Measurements from ENCODE around the gene ZC3H12D.

ZC3H12D gene

GRCh38 chr6:149478631-149479314 lies 6.0 kb downstream of the ZC3H12D start:
- Histone ChIP-seq H3K36me3 (ENCODE audit: insufficient read depth, low read length) (peaks cover 10% of the 10 kb centered on the region), H3K9me3 (ENCODE audit: low read length) (no peaks in the 10 kb centered on the region), H3F3A (ENCODE audit: insufficient read depth, low read length) (peaks cover 17% of the 10 kb centered on the region; the same call in 1 of the 2 replicates), H3K27ac (ENCODE audit: low read depth, low read length, poor library complexity, severe bottlenecking) (peak overlapping the region; percentile 98), H3K9me2 (ENCODE audit: low read depth, low read length) (no peaks in the 10 kb centered on the region), H3K9ac (ENCODE audit: low read length) (no peak overlapping the region; the same call in 1 of the 2 replicates), H3K79me2 (ENCODE audit: insufficient read depth, low read length) (peaks cover 4% of the 10 kb centered on the region; the same call in 1 of the 2 replicates), H3K27me3 (ENCODE audit: insufficient read depth, low read length) (no peaks in the 10 kb centered on the region), H3K4me2 (ENCODE audit: low read length) (peak overlapping the region; percentile 87; the same call in 1 of the 2 replicates), H2AFZ (ENCODE audit: low read length) (no peak overlapping the region), H3K4me1 (ENCODE audit: insufficient read depth, low read length, severe bottlenecking) (peaks cover 98% of the 10 kb centered on the region), H3K4me3 (ENCODE audit: low read depth, low read length, poor library complexity, severe bottlenecking) (peak overlapping the region; percentile 66), H4K20me1 (ENCODE audit: insufficient read depth, low read length) (no peaks in the 10 kb centered on the region)
- no peak for TF ChIP-seq EZH2 (IDR thresholded peaks at IDR 0.05; ENCODE audit: borderline replicate concordance, low read length)
- TF ChIP-seq CTCF (IDR thresholded peaks at IDR 0.05; ENCODE audit: low read length) = no peak

GRCh38 chr6:149477544-149477943 lies 7.3 kb downstream of the ZC3H12D start:
- H3K9ac ChIP-seq (ENCODE audit: low read length) = peak overlapping the region; percentile 17; the same call in 1 of the 2 replicates
- H3K9me3 ChIP-seq (ENCODE audit: low read length) = no peaks in the 10 kb centered on the region
- TF ChIP-seq CTCF (IDR thresholded peaks at IDR 0.05; ENCODE audit: low read length) (no peak), EZH2 (IDR thresholded peaks at IDR 0.05; ENCODE audit: borderline replicate concordance, low read length) (no peak)
- peaks cover 98% of the 10 kb centered on the region for H3K4me1 ChIP-seq (ENCODE audit: insufficient read depth, low read length, severe bottlenecking)
- H3K36me3 ChIP-seq (ENCODE audit: insufficient read depth, low read length) = peaks cover 10% of the 10 kb centered on the region
- peak overlapping the region; percentile 30; the same call in 1 of the 2 replicates for H3K4me2 ChIP-seq (ENCODE audit: low read length)
- peaks cover 4% of the 10 kb centered on the region; the same call in 1 of the 2 replicates for H3K79me2 ChIP-seq (ENCODE audit: insufficient read depth, low read length)
- H3K4me3 ChIP-seq (ENCODE audit: low read depth, low read length, poor library complexity, severe bottlenecking) = no peak overlapping the region
- H2AFZ ChIP-seq (ENCODE audit: low read length) = no peak overlapping the region
- no peaks in the 10 kb centered on the region for H4K20me1 ChIP-seq (ENCODE audit: insufficient read depth, low read length)
- H3K27ac ChIP-seq (ENCODE audit: low read depth, low read length, poor library complexity, severe bottlenecking) = peak overlapping the region; percentile 99
- no peaks in the 10 kb centered on the region for H3K27me3 ChIP-seq (ENCODE audit: insufficient read depth, low read length)
- H3F3A ChIP-seq (ENCODE audit: insufficient read depth, low read length) = peaks cover 6% of the 10 kb centered on the region; the same call in 1 of the 2 replicates
- no peaks in the 10 kb centered on the region for H3K9me2 ChIP-seq (ENCODE audit: low read depth, low read length)

- H3K36me3 ChIP-seq (ENCODE audit: insufficient read depth, low read length) = peaks cover 17% of the 10 kb centered on the region
- peak overlapping the region; percentile 99 for H3K27ac ChIP-seq (ENCODE audit: low read depth, low read length, poor library complexity, severe bottlenecking)
- peak overlapping the region; percentile 30; the same call in 1 of the 2 replicates for H3K4me2 ChIP-seq (ENCODE audit: low read length)
These were observed 7.9 kb downstream of the ZC3H12D start for GRCh38 chr6:149476789-149477455.

More at GRCh38 chr6:149476789-149477455, 7.9 kb downstream of the ZC3H12D start:
- H4K20me1 ChIP-seq (ENCODE audit: insufficient read depth, low read length) = no peaks in the 10 kb centered on the region
- H3K79me2 ChIP-seq (ENCODE audit: insufficient read depth, low read length) = peaks cover 4% of the 10 kb centered on the region; the same call in 1 of the 2 replicates
- no peak overlapping the region for H3K4me3 ChIP-seq (ENCODE audit: low read depth, low read length, poor library complexity, severe bottlenecking)
- H3K9me2 ChIP-seq (ENCODE audit: low read depth, low read length) = no peaks in the 10 kb centered on the region
- peaks cover 98% of the 10 kb centered on the region for H3K4me1 ChIP-seq (ENCODE audit: insufficient read depth, low read length, severe bottlenecking)
- H3K9me3 ChIP-seq (ENCODE audit: low read length) = no peaks in the 10 kb centered on the region
- TF ChIP-seq EZH2 (IDR thresholded peaks at IDR 0.05; ENCODE audit: borderline replicate concordance, low read length) (no peak), CTCF (IDR thresholded peaks at IDR 0.05; ENCODE audit: low read length) (no peak)
- 0 out of 2 replicates have a peak, but pooled peaks cover 5% of the 10 kb centered on the region for H3F3A ChIP-seq (ENCODE audit: insufficient read depth, low read length)
- no peak overlapping the region for H2AFZ ChIP-seq (ENCODE audit: low read length)
- H3K9ac ChIP-seq (ENCODE audit: low read length) = no peak overlapping the region; the same call in 1 of the 2 replicates
- H3K27me3 ChIP-seq (ENCODE audit: insufficient read depth, low read length) = no peaks in the 10 kb centered on the region

Data from OCI-LY1 (cell line).